Activated CD4-positive, alpha-beta T cell treated with anti-CD3 and anti-CD28 coated beads for 48 hours (primary cell): ENCODE results near the gene DNHD1.

Source experiments
- DNase-seq: peaks from one replicate; pipeline ENCODE4 v3.0.0-alpha.2; 2020

The DNHD1 gene, protein sequence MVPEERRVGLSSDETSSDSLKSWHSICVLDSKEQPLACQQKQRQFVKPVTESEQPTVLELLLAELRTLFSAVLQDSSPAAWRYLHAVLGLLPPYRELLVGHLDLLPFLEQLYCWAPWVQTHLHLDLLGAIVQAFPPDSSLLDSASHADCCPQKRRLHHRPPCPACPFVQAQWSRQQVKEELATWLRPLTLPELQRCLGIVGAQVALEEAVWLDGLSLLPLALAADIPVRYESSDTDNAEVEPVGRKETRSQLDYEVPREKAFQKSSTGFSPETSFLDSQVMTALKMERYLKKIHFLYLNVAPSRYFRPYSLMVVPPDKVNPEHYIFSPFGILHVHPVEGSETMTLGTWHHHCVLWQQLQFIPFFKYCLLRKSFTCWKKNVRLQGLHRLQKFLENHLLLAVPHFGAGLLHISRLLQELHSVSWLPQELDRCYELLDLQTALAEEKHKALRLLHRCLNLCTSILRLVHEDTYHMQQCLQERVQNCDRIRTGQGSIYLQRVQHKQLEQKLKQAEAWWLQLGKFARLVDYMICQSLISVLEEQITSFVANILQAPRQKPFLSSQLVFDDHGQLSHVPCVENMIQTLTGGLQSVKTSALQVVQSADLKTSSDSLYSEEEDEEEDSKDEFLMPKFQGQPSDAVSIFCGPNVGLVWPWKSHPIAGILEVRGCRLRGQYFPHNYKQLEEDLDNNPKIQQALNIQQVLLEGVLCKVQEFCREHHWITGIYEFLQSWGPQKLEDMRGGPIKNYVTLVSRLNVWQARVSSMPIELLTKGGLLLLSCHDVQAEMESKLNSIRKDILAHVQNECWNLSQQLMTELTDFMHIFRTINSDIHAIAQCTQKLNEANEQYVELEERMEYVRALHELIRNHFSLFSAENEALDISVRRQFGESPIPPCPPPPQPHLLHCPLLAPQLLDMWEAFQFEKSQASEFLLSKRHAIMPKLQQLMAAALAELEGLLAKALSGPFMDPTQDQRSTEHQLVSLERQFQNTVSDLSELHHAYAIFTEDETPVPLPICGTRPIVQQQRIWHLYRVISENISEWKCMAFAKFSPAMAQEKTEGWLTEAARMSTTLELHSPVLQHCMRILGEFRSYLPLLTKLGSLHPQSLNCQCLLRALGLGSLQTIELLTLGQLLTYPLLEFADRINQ (N-terminal part only)

GRCh38 chr11:6497069-6497839, at the start of gene DNHD1:
DNHD1 (plus strand) TSS chr11:6497280; CDS start chr11:6498216, 936 bp downstream.
- no peak for DNase-seq

- no peak for DNase-seq
Measured at GRCh38 chr11:6448574-6448973, 48.5 kb upstream of the DNHD1 start.

GRCh38 chr11:6452219-6452618, 44.9 kb upstream of the DNHD1 start:
- no peak for DNase-seq

DNA sequence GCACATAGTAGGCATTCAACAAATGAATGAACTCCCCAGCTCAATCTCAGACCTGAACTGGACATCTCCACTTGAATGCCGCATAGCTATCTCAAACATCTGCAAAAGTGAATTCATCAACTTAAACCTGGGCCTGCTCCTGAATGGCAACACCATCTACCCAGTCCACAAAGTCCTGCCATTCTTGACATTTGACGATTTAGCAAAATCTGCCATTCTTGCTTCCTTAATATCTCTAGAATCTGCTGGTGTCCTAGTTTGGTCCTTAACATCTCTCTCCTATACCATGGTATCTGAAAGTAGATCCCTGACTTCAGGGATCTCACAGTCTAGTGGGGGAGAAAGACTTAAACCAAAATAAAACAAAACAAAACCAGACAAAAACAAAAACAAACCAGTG, 43.9 kb upstream of the DNHD1 start:
- no peak for DNase-seq

GRCh38 chr11:6455070-6455469, 42.0 kb upstream of the DNHD1 start:
- DNase-seq: no peak

DNA sequence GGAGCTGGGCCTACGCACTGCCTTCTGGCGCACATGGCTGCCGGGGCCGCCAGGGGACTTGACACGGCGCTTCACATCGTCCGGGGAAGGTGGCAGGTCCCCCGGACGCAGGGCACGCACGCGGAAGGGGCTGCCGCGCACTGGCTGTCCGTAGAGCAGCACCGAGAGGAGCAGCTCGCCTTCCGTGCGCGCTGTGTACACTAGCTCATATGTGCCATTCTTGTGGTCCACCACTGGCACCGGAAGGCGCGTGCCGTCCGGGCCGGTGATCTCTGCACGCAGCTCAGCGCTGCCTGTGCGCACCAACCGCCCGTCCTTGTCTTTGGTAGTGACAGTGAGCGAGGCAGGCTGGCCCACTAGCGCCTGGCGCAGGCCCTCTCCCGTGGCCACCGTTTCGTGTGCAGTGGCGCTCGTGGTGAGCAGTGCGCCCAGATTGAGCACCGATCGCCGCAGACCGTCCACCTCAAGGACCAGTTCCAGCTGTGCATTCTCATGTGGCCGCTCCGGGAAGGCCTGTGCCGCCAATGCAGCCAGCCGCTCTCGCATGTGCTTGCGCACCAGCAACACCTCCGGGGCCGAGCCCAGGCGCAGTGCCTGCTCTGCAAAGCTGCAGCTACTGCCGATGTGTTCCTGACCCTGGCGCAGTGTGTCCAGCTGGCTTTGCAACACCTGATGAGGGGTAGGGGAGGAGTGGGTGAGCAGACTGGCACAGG, 40.6 kb upstream of the DNHD1 start:
- no peak for DNase-seq

- DNase-seq: no peak
Measured at GRCh38 chr11:6457581-6458320, 39.3 kb upstream of the DNHD1 start.

DNA sequence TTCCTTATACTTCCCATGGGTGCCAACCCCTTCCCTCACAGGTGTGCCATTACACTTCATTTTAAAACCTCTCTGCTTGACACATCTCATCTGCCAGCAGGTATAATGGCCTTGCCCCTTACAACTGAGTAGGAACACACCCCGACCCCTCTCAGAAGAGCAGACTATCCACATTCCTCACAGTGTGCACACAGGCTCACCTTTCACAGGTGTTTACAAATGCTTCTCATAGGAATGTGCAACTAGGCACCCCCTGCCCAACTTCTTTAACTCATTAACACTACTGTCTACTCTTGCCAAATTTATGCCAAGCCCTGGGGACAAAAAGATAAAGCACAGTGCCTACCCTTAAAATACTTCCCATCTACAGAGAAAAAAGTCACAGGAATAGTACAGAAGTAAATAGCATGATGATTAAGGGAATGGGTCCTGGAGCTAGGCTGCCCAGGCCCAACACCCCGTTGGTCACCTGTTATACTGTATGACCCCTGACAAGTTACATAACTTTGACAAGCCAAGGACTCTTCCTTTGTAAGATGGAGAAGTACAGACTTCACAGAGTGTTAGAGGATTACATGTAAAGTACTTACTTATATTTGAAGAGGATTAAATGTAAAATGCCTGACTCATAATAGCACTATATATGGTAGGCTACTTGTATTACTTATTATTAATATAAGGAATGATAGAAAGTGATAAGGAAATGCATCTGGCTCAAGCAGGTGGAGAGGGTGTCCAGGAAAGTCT, 38.6 kb upstream of the DNHD1 start:
- DNase-seq: no peak

DNA sequence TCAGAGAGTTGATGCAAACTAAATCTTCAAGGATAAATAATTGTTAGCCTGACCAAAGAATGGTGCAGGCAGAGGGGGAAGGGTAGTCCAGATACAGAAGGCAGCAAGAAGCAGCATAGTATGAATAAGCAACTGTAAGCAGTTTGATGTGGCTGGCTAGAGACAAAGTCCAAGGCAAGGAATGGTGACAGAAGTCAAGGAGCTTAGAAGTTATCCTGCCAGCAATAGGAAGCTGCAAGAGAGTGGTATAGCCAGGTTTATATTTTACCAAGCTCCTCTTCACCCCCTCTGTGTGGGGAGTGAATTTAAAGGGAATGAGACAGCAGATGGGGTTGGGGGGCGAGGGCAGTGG, 38.0 kb upstream of the DNHD1 start:
- no peak for DNase-seq

GRCh38 chr11:6468712-6469495, 28.2 kb upstream of the DNHD1 start:
- peak; percentile 21 for DNase-seq

DNA sequence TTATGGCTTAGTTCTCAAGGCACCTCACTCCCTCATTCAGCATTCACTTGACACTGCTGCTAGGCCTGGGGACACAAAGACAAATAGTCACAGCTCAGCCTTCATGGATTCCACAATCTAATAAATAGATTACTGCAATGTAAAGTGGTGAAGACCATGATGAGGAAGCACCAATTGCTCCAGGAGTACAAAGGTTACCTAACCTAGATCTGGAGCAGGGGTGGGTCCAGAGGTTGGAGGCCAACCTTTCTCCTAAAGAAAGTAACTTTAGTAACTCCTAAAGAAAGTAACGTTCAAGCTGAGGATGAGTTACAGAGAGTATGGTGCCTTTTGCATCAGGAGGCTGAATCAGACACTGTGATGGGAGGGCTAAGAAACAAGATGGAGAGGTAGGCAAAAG, 27.5 kb upstream of the DNHD1 start:
- DNase-seq: no peak

GRCh38 chr11:6472934-6473333, 24.1 kb upstream of the DNHD1 start:
- no peak for DNase-seq

GRCh38 chr11:6473451-6474412, 23.3 kb upstream of the DNHD1 start, which contains the start of gene TRIM3:
TRIM3 (minus strand) TSS chr11:6473941; CDS start chr11:6465695, 8,246 bp downstream.
- peak; percentile 54 for DNase-seq

DNA sequence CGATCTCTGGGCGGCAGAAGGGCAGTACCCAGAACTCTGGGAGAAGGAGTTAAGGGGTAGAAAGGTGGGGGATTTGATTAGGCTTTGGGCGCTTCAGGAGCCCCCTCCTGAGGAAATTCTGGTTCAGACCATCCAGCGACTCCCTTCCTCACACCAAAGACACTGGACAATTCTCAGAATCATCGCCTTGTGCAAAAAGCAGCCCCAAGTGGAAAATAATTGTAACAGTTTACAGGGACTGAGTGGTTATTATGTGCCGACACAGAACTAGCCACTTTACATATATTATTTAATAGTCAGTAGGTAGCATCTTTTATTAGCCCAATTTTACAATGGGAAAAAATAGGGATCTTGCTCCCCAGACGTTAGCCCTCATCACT, 22.7 kb upstream of the DNHD1 start:
- DNase-seq: no peak

DNA sequence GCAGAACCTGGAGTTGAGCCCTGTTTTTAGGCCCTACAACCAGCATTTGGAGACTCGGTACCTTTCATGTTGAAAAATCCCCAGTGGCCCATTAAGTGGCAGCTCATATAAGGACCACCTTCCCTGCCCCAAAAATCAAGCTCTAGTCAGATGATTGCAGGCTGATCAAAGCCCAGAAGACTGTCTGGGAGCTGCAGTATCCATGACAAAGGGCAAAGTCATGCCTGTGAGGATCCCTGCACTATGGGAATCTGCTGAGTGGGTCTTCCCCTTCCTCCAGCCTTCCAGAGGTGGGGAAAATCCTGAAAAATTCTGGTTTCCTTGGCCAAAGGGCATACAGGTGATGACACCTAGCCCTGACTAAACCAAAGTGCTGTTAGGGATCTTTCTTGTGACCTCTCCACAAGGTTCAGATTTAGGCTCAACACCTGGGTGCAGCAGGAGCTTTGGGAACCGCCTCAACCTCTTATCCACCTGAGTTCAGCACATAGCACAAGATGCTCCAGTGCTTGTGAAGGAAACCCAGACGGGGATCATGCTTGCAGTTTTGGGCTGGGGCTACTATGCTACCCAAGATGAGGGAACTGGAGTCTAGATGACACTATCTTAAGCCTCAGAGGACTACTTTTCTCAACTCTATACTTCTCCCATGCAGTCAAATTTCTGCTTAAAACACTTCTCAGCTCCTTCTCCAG, 22.1 kb upstream of the DNHD1 start:
- DNase-seq: no peak

DNA sequence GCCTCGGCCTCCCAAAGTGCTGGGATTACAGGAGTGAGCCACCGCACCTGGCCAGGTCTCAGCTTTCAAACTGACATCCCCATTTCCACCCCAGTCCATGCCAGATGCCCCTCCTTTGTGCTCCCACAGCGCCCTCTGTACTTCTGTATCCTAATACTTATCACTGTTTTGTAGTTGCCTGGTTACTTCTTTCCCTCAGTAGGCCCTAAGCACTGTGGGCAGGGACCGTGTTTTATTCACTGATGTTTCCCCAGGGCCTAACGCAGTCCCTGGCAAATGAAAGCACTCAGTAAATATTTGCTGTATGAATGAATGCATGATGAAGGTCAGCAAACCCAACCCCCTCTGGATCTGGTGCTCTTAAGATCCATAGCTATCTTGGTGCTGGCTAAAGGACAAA, 21.1 kb upstream of the DNHD1 start:
- DNase-seq: no peak

DNA sequence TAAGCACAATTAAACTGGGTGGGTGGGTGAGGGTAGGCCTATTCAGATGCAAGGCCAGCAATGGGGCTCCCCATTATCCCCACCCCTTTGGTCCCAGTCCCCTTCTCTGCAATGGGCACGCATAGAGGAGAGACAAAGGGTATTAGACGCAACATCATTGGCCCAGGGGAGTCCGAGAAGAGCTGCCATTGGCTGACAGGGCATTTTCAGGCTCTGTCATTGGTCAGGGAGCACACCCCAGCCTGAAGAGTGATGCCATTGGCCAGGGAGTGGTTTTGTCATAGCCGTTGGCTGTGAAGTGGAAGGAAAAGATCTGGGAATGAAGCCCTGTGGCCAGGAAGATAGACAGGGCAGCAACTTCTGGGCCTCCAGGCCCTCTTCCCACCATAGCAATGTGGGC, 20.5 kb upstream of the DNHD1 start:
- DNase-seq: no peak
